Retinal pigment epithelial cell (primary cell): ENCODE data around the gene DNAH10.

ENCODE experiments used
- DNase-seq: peaks from one replicate; pipeline ENCODE4 v3.0.0-alpha.2; 2010; ENCODE audit warnings: low read depth
- H3K4me3 ChIP-seq: 2 replicates; pipeline ENCODE4 v1.5.1; 2011; ENCODE audit warnings: mild to moderate bottlenecking, low read length, control low read depth, moderate library complexity
- TF ChIP-seq, protein P1 (sequence below): conservative IDR thresholded peaks from 2 replicates; pipeline ENCODE4 v1.5.1; 2011; ENCODE audit warnings: low read depth, low read length, control low read depth, inconsistent platforms

DNAH10 gene

GRCh38 chr12:123757561-123757960 is 4.5 kb upstream of the DNAH10 start:
- no peak for DNase-seq

GRCh38 chr12:123760267-123760938 is 1.7 kb upstream of the DNAH10 start:
- TF ChIP-seq, protein P1, sequence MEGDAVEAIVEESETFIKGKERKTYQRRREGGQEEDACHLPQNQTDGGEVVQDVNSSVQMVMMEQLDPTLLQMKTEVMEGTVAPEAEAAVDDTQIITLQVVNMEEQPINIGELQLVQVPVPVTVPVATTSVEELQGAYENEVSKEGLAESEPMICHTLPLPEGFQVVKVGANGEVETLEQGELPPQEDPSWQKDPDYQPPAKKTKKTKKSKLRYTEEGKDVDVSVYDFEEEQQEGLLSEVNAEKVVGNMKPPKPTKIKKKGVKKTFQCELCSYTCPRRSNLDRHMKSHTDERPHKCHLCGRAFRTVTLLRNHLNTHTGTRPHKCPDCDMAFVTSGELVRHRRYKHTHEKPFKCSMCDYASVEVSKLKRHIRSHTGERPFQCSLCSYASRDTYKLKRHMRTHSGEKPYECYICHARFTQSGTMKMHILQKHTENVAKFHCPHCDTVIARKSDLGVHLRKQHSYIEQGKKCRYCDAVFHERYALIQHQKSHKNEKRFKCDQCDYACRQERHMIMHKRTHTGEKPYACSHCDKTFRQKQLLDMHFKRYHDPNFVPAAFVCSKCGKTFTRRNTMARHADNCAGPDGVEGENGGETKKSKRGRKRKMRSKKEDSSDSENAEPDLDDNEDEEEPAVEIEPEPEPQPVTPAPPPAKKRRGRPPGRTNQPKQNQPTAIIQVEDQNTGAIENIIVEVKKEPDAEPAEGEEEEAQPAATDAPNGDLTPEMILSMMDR: no peak
- H3K4me3 ChIP-seq: no peak overlapping the region
- DNase-seq: no peak

More at GRCh38 chr12:123757561-123757960, 4.5 kb upstream of the DNAH10 start:
- no peak overlapping the region for H3K4me3 ChIP-seq
- TF ChIP-seq, protein P1: no peak

GRCh38 chr12:123762715-123763052 is 583 bp downstream of the DNAH10 start:
- H3K4me3 ChIP-seq: no peak overlapping the region
- TF ChIP-seq, protein P1: no peak
- DNase-seq: no peak

- TF ChIP-seq, protein P1: no peak
- DNase-seq: no peak
- no peak overlapping the region for H3K4me3 ChIP-seq
These were observed 992 bp downstream of the DNAH10 start for GRCh38 chr12:123763093-123763492.

- H3K4me3 ChIP-seq: no peak overlapping the region
- no peak for DNase-seq
- TF ChIP-seq, protein P1: no peak
These were observed 2.0 kb downstream of the DNAH10 start for GRCh38 chr12:123764109-123764508.

GRCh38 chr12:123765504-123766035 is 3.5 kb downstream of the DNAH10 start:
- TF ChIP-seq, protein P1: no peak
- DNase-seq: no peak
- no peak overlapping the region for H3K4me3 ChIP-seq

- TF ChIP-seq, protein P1: no peak
- no peak for DNase-seq
- no peak overlapping the region for H3K4me3 ChIP-seq
These were observed 5.5 kb downstream of the DNAH10 start for GRCh38 chr12:123767613-123768012.
